HG03342 (cell line): ENCODE measurements around the gene STK32C.
A peak's percentile ranks its signal among the peaks of the same experiment; 100 is the strongest.

Source experiments
- ATAC-seq: cut with Tn5 transposase; IDR thresholded peaks from one replicate; pipeline ENCODE4 v1.9.1; 2021; ENCODE audit warnings: mild to moderate bottlenecking, moderate library complexity; ENCODE audit not compliant: unreplicated experiment

The STK32C gene

GRCh38 chr10:132174237-132174636, 133.5 kb downstream of the STK32C start:
- ATAC-seq, result no peak

DNA sequence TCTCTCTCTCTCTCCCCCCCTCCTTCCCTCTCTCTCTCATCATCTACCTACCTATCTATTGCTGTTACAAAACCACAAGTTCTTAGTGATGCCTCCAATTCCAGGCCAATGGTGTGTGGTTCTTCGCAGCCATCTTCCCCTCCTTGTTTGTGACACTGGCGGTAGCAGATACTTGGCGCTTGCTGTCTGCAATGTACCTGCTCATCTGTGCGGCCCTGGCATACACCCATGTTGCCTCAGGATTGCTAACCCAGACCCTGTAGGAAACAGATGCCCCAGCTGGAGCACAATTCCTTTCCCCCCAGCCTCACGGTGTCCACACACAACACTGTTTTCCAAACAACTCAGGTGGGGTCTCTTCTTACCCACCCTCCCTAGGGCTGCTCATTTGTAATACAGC, 134.6 kb downstream of the STK32C start:
- no peak for ATAC-seq

- no peak for ATAC-seq
Observed at GRCh38 chr10:132172091-132173066, 135.4 kb downstream of the STK32C start.

DNA sequence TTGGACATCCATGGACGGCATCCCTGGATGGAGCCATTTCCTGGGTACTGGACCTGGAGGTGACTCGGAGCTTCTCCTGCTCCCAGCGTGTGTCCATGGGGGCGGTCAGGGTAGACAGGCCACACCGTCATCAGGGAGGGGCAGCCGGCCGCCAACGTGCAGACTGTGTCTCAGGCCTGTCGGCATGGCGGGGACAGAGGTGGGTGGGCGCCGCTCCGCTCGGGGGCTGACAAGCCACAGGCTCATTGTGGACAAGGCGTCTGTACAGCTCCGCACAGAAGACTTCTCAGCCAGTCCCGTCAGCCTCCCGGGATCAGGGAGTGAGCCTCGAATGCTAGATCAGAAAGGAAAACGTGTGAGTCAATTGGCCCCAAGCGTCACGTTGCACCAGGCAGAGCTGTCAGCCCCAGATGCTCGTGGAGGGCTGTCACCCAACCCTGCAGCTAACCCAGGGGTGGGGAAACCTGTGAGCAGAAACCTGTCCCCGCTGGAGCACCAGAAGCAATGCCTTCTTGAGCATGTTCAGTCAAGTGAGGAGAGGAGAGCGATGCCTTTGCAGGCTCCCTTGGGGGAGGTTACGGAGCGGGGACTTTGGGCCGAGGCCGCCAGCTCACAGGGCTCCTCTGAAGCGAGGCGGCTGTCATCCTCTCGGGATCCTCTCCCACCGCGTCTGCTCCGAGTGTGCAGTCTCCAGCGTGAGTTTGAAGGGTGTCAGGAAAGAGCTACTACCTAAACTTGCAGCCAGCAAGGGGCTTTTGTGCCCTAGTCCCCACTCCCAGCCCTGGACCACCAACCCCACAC, 137.0 kb downstream of the STK32C start:
- ATAC-seq, result no peak

- ATAC-seq, result no peak
Observed at GRCh38 chr10:132169766-132170560, 137.8 kb downstream of the STK32C start.

DNA sequence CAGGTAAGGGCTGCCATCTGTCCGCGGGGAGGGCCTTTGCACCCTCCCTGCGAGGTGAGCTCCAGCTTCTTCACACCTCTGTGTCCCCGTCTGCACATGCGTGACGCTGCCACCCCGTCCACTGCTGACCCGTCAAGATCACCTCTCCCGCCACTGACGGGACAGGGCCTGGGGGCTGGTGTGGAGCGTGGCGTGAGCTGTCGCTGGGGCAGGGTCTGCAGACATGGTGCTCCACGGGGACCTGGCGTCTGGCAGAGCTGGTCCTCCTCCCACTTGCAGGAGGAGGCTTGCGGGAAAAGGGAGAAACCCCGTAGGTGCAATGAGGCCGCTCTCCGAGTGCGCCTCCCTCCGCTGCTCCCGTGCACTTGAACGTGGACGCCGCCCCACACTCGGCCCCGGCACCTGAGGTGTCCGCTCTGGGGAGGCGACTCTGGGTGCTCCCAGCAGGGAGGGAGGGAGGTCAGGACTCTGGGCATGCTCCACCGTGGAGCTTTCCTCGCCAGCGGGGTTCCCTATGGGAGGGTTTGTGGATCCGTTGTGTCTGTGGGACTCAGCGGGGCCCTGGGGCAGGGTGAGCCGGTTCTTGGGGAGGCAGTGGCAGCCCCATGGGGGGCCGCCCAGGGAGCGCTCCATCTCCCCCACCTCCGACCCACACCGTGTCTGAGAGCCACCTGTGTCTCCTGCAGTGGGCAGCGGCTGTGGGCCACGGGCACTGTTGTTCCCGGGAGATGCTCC, 138.6 kb downstream of the STK32C start:
- ATAC-seq, result no peak

DNA sequence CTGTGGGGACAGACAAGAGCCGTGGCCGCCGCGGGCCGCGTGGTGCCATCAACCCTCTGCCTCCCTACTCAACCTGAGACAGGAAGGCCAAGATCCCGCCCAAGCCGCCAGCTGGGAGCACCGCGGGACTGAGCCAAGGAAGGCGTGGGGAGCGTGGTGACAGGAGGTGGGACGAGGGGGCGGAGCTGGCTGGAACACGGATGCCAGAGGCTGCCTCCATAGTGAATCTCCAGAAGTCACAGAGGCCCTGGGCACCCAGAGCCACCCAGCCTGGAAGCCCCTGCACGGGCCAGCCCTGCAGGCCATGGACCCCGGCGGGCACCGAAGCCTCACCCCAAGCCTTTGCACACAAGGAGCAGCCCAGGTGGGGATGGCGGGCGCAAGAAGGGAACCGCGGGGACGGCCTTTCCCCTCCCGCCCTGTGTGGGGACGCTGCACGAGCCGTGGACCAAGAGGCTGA, 139.1 kb downstream of the STK32C start:
- ATAC-seq, result no peak

DNA sequence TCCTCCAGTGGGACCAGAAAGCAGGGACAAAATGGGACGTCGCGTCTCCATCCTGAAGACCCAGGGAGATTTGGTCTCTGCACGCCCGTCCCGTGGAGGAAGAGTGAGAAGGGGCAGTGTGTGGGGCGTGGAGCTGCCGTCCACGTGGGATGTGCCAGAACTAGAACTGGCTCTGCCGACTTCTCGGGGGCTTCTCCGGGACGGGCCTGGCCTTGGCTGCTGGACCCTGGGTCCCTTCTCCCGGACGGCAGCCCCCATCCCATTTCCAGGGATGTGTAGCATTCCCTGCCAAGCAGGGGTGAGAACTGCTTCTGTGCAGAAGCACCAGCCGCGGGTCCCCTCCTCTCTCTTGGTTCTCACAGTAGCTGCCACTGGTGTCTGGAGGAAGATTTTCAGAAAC, 139.8 kb downstream of the STK32C start:
- no peak for ATAC-seq

- ATAC-seq, result no peak
Observed at GRCh38 chr10:132167041-132167674, 140.6 kb downstream of the STK32C start.

DNA sequence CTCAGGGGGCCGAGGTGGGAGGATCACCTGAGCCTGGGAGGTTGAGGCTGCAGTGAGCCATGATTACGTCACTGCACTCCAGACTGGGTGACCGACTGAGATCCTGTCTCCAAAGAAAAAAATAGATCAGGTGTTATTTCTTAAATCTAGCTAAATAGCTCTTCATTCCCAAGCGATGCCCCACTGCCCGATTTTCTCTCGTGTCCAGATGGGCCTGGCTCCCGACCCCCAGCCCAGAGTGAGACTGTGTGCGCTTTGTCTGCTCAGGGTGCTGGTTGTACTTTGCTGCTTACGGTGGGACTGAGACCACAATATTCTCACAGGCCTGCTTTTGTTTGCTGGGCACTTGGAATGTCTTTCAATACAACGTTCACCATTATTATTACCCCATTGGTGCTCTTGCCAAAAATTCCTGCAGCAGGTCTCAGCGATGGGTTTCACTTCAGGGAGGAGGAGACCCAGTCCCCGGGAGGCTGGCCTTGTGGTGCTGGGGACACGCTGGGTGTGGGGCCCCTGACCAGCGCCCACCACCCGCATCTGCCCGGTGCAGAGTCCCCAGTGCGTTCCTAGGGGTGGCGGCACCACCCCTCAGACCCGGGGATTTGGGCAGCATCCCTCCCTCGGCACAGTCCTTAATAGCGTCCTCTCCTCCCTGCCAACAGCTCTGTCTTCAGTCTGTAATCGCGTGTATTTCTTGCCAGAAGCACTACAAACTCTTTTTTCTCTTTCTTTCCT, 141.4 kb downstream of the STK32C start:
- ATAC-seq, result no peak

- ATAC-seq, result no peak
Observed at GRCh38 chr10:132165416-132165980, 142.3 kb downstream of the STK32C start.

DNA sequence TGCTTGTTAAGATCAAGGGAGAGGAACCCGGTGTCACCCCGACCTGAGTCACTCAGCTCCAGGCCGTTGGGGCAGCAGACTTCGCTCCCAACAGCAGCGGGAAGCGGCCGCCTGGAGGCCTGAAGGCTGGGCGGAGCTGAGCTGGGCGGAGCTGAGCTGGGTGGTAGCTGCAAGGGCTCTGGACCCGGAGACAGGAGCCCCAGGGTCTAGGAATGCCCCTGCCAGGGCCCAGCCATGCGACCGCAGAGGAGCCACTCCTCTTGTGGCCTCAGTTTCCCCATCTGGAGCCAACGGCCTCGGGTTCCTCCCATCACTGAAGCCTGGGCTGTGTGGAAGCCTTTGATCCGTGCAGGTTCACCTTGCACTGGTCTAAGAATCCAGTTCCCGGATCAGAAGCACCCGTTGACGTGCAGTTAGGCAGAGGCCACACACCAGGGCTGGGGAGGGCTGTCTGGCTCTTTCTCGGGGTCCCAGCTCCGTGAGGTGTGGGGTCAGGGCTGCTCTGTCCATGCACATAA, 142.9 kb downstream of the STK32C start:
- no peak for ATAC-seq

- ATAC-seq, result no peak
Observed at GRCh38 chr10:132163826-132164515, 143.8 kb downstream of the STK32C start.

DNA sequence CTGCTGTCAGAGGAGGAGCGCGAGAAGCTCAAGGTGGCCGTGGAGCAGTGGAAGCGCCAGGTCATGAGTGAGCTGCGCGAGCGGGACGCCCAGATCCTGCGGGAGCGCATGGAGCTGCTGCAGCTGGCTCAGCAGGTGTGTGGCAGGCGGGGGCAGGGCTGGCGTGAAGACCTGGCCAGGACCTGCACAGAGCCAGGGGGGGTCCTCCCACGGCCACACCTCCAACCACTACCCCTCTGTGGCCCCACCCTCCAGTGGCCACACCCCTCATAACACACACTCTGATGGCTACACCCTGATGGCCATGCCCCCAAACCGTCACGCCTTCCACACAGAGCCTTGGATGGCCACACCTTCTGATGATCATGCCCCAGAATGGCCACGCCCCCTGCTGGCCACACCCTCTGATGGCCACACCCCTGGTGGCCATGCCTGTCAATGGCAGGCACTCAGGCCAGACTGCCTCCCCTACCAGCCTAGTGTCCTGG, 144.4 kb downstream of the STK32C start:
- ATAC-seq, result peak; percentile 73

- ATAC-seq, result no peak
Observed at GRCh38 chr10:132162590-132163277, 145.0 kb downstream of the STK32C start.

GRCh38 chr10:132162021-132162531, 145.7 kb downstream of the STK32C start:
- peak; percentile 38 for ATAC-seq
